Body of pancreas (tissue), 4 donors: ENCODE data around the gene AGXT2. TPM values are rescaled to one million over a fixed set of nuclear protein-coding genes. Genes with fewer than 3 reads are reported as not detected.
A peak's percentile ranks its signal among the peaks of the same experiment; 100 is the strongest.

Experiments used
- ATAC-seq: fragments of 150-250 bp; one replicate; pipeline ENCODE4 v1.9.1; 2016
- DNase-seq, 4 donors: peaks; one replicate each; pipeline ENCODE4 v3.0.0-alpha.2; 2019
- H3K27ac ChIP-seq, 4 donors: fragments of 200-600 bp; sonication (generic); 1 replicate in 3 of 4; 2 replicates in 1 of 4; pipeline versions ENCODE4 v1.5.1 to v1.6.1; 2016 to 2019; ENCODE audit warnings: mild to moderate bottlenecking in 1 of 4, mixed read lengths in 1 of 4, moderate library complexity in 1 of 4
- H3K27me3 ChIP-seq, 2 donors: fragments of 200-600 bp; sonication (generic); one replicate each; pipeline ENCODE4 v1.6.0; 2016; ENCODE audit warnings: mild to moderate bottlenecking in 1 of 2
- H3K36me3 ChIP-seq, 2 donors: fragments of 200-600 bp; sonication (generic); replicated peaks in 1 of 2; 2 replicates each; pipeline ENCODE4 v1.5.1; 2016; ENCODE audit warnings: low read depth in 2 of 2; ENCODE audit not compliant: insufficient read depth in 1 of 2
- H3K4me1 ChIP-seq: fragments of 200-600 bp; sonication (generic); one replicate; pipeline ENCODE4 v1.6.0; 2016
- H3K4me3 ChIP-seq, 2 donors: fragments of 200-600 bp; sonication (generic); 1 replicate in 1 of 2; 2 replicates in 1 of 2; pipeline ENCODE4 v1.5.1; 2016 to 2019
- H3K9me3 ChIP-seq, 3 donors: fragments of 200-600 bp; sonication (generic); 1 replicate in 2 of 3; 2 replicates in 1 of 3; pipeline ENCODE4 v1.5.1; 2016
- CTCF ChIP-seq, 7 experiments: fragments of 450-650 bp in 4 of 7; fragments of 200-600 bp in 3 of 7; sonication (generic) in 3 of 7; IDR thresholded peaks; one replicate each; pipeline ENCODE4 v1.5.1; 2016 to 2019; ENCODE audit warnings: antibody characterized with exemption in 7 of 7
- POLR2A ChIP-seq, 3 donors: fragments of 450-650 bp; IDR thresholded peaks; one replicate each; pipeline ENCODE4 v1.6.1; 2016; ENCODE audit warnings: antibody characterized with exemption in 3 of 3, mild to moderate bottlenecking in 2 of 3
- WGBS, 2 donors: methylation state at CpG; one replicate each; pipeline ENCODE4 v1.1.5; 2017; 5-methylcytosine and 5-hydroxymethylcytosine counted together
- intact Hi-C: fragments of 100-400 bp; cut with DNase I; formaldehyde crosslinking; loops from one replicate; pipeline ENCODE4 v1.15.1; 2023
- total RNA-seq, 2 donors: library from RNA; depleted of rRNA; stranded (reverse); fragments of >200 nt; gene quantifications; one replicate each; pipeline ENCODE4 v1.1.0, GENCODE V29; 2016

AGXT2 gene
- total RNA-seq, 2 donors from 2014 or later: not detected

GRCh38 chr5:35092703-35093102, 45.0 kb upstream of the AGXT2 start:
- Histone ChIP-seq H3K27ac (no peak overlapping the region), H3K27me3 (no peaks in the 10 kb centered on the region), H3K9me3 (no peaks in the 10 kb centered on the region), H3K4me3 (no peak overlapping the region), H3K4me1 (peaks cover 32% of the 10 kb centered on the region), H3K36me3 (no peaks in the 10 kb centered on the region)
- DNase-seq (no peak), ATAC-seq (no peak)
- TF ChIP-seq CTCF (IDR thresholded peaks at IDR 0.05) (no peak), POLR2A (IDR thresholded peaks at IDR 0.05) (no peak)
- intact Hi-C loops: no loop called here
- 88 to 90% methylated on average over 2 of the region's 2 CpGs for WGBS, 2 donors

- WGBS, 2 donors: 87 to 90% methylated on average over 5 of the region's 5 CpGs
- Histone ChIP-seq H3K27me3 (no peaks in the 10 kb centered on the region), H3K27ac (no peak overlapping the region), H3K9me3 (no peaks in the 10 kb centered on the region), H3K36me3 (no peaks in the 10 kb centered on the region), H3K4me1 (peaks cover 24% of the 10 kb centered on the region), H3K4me3 (no peak overlapping the region)
- ATAC-seq (no peak), DNase-seq (no peak)
- intact Hi-C loops: no loop called here
- TF ChIP-seq CTCF (IDR thresholded peaks at IDR 0.05) (no peak), POLR2A (IDR thresholded peaks at IDR 0.05) (no peak)
Measured at GRCh38 chr5:35091704-35092103, 44.0 kb upstream of the AGXT2 start.

GRCh38 chr5:35089334-35090314, 41.9 kb upstream of the AGXT2 start:
- Histone ChIP-seq H3K9me3 (no peaks in the 10 kb centered on the region), H3K27me3 (no peaks in the 10 kb centered on the region), H3K27ac (no peak overlapping the region), H3K4me3 (no peak overlapping the region), H3K4me1 (peaks cover 3% of the 10 kb centered on the region), H3K36me3 (no peaks in the 10 kb centered on the region)
- intact Hi-C loops: loop anchor here (10.0 kb wide), 1 partner anchor 105 kb away; no protein-coding TSS in a partner anchor
- peak; percentile 64 to 75 (median 74) for DNase-seq
- WGBS, 2 donors: 61 to 74% methylated on average over 7 of the region's 7 CpGs
- ATAC-seq: peak; percentile 77
- TF ChIP-seq POLR2A (IDR thresholded peaks at IDR 0.05): no peak
- peak; percentile 65 to 89 (median 84) for TF ChIP-seq CTCF (IDR thresholded peaks at IDR 0.05)

GRCh38 chr5:35087991-35088390, 40.2 kb upstream of the AGXT2 start:
- Histone ChIP-seq H3K27me3 (no peaks in the 10 kb centered on the region), H3K36me3 (no peaks in the 10 kb centered on the region), H3K27ac (no peak overlapping the region), H3K4me1 (no peaks in the 10 kb centered on the region), H3K4me3 (no peak overlapping the region), H3K9me3 (no peaks in the 10 kb centered on the region)
- WGBS, 2 donors: 84% methylated on average over 3 of the region's 3 CpGs
- no peak for ATAC-seq
- DNase-seq: no peak
- TF ChIP-seq POLR2A (IDR thresholded peaks at IDR 0.05) (no peak), CTCF (IDR thresholded peaks at IDR 0.05) (no peak)
- intact Hi-C loops: loop anchor here (10.0 kb wide), 1 partner anchor 107 kb away; no protein-coding TSS in a partner anchor
